HG02623 (cell line): Measurements from ENCODE around the gene TVP23C.
"Not testable (repeated sequence)": the region's sequence is repeated elsewhere in the genome, so short reads cannot be mapped to it uniquely, and the experiment has no call there.

Experiments used
- ATAC-seq: cut with Tn5 transposase; IDR thresholded peaks from one replicate; pipeline ENCODE4 v1.9.1; 2021; ENCODE audit warnings: moderate library complexity; ENCODE audit not compliant: unreplicated experiment

The TVP23C gene

GRCh38 chr17:15563375-15563857 is at the start of gene TVP23C:
TSS of gene TVP23C (minus strand) at chr17:15563483. CDS start at chr17:15563448, 35 bp downstream.
- peak; percentile 77 for ATAC-seq

GRCh38 chr17:15592960-15593359 is 29.7 kb upstream of the TVP23C start:
- ATAC-seq: not testable (repeated sequence)

- ATAC-seq: not testable (repeated sequence)
These were observed 28.7 kb upstream of the TVP23C start for GRCh38 chr17:15591986-15592385.

- ATAC-seq: not testable (repeated sequence)
These were observed 27.6 kb upstream of the TVP23C start for GRCh38 chr17:15590844-15591243.

GRCh38 chr17:15589544-15590536 is 26.6 kb upstream of the TVP23C start:
- ATAC-seq: not testable (repeated sequence)

- not testable (repeated sequence) for ATAC-seq
These were observed 24.7 kb upstream of the TVP23C start for GRCh38 chr17:15588017-15588416.

- ATAC-seq: not testable (repeated sequence)
These were observed 20.0 kb upstream of the TVP23C start for GRCh38 chr17:15583313-15583712.

GRCh38 chr17:15581462-15581861 is 18.2 kb upstream of the TVP23C start:
- ATAC-seq: not testable (repeated sequence)

- ATAC-seq: not testable (repeated sequence)
These were observed 13.6 kb upstream of the TVP23C start for GRCh38 chr17:15576848-15577247.

- ATAC-seq: not testable (repeated sequence)
These were observed 11.4 kb upstream of the TVP23C start for GRCh38 chr17:15574660-15575059.

GRCh38 chr17:15573870-15574269 is 10.6 kb upstream of the TVP23C start:
- ATAC-seq: not testable (repeated sequence)

GRCh38 chr17:15562613-15563374 is 489 bp downstream of the TVP23C start:
- peak; percentile 27 for ATAC-seq

- ATAC-seq: not testable (repeated sequence)
These were observed 1.8 kb downstream of the TVP23C start for GRCh38 chr17:15561439-15561838.

GRCh38 chr17:15558403-15559105 is 4.7 kb downstream of the TVP23C start:
- not testable (repeated sequence) for ATAC-seq

GRCh38 chr17:15557334-15557832 is 5.9 kb downstream of the TVP23C start:
- ATAC-seq: not testable (repeated sequence)

- ATAC-seq: not testable (repeated sequence)
These were observed 10.4 kb downstream of the TVP23C start for GRCh38 chr17:15552932-15553331.

- ATAC-seq: not testable (repeated sequence)
These were observed 13.7 kb downstream of the TVP23C start for GRCh38 chr17:15549552-15549951.

- ATAC-seq: not testable (repeated sequence)
These were observed 16.7 kb downstream of the TVP23C start for GRCh38 chr17:15546604-15547003.

GRCh38 chr17:15540371-15541219 is 22.7 kb downstream of the TVP23C start:
- ATAC-seq: not testable (repeated sequence)
